ENCODE data around the gene LRRC75A.

The LRRC75A gene

GRCh38 chr17:16437083-16437482, 54.9 kb downstream of the LRRC75A start:
- TF ChIP-seq, protein P1, sequence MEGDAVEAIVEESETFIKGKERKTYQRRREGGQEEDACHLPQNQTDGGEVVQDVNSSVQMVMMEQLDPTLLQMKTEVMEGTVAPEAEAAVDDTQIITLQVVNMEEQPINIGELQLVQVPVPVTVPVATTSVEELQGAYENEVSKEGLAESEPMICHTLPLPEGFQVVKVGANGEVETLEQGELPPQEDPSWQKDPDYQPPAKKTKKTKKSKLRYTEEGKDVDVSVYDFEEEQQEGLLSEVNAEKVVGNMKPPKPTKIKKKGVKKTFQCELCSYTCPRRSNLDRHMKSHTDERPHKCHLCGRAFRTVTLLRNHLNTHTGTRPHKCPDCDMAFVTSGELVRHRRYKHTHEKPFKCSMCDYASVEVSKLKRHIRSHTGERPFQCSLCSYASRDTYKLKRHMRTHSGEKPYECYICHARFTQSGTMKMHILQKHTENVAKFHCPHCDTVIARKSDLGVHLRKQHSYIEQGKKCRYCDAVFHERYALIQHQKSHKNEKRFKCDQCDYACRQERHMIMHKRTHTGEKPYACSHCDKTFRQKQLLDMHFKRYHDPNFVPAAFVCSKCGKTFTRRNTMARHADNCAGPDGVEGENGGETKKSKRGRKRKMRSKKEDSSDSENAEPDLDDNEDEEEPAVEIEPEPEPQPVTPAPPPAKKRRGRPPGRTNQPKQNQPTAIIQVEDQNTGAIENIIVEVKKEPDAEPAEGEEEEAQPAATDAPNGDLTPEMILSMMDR (IDR thresholded peaks at IDR 0.05; ENCODE audit: low read depth, low read length, missing control alignments): no peak
- DNase-seq (ENCODE audit: low read depth): no peak
- in situ Hi-C loops (cut with HindIII; ENCODE audit: low sequenced_read_pairs): no loop called here
- no peak overlapping the region for H3K4me3 ChIP-seq (ENCODE audit: low read depth, low read length)

DNA sequence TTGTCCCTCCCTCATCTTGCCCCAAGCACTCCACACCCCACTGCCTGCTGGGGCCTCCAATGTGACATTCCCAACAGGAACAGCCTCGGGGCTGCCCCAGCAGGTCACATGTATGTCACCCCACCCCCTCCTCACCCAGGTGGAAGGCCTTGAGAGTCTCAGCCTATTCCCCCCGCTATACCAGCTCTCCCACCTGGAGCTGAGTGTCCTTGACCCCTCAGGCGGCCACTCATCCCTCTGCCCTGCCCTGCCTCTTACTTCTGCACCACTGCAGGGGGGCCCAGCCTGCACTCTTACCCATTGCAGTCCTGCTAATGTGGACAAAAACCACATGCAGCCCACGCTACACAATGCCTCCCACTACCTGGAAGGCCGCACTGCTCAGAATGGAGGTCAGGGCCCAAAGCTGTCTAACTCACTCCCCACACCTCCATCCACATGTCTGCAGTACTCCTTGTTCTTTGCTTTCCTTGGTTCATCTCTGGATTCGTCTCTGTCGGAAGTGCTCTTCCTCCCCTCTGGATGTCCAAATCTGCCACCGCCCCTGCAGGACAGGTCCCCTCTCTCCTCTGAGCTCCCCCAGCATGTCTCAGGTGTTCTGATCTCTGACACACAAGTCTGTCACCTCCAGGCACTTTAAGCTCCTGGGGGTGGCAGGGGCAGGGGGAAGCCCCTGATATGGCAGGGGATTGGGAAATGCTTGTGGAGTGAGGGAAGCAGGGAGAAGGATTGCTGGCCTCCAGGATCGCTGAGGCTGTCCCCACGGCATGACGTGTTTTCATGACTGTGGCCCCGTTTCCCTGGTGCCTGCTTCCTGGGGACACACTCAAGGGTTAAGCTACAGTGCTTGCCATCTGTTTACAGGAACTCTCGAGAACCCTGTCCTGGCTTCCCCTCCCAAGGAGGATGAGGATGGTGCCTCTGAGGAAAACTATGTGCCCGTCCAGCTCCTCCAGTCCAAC, 55.8 kb downstream of the LRRC75A start:
- in situ Hi-C loops (cut with HindIII; ENCODE audit: low sequenced_read_pairs): no loop called here
- H3K4me3 ChIP-seq (ENCODE audit: low read depth, low read length): no peak overlapping the region
- no peak for DNase-seq (ENCODE audit: low read depth)
- TF ChIP-seq, protein P1 (IDR thresholded peaks at IDR 0.05; ENCODE audit: low read depth, low read length, missing control alignments): no peak

DNA sequence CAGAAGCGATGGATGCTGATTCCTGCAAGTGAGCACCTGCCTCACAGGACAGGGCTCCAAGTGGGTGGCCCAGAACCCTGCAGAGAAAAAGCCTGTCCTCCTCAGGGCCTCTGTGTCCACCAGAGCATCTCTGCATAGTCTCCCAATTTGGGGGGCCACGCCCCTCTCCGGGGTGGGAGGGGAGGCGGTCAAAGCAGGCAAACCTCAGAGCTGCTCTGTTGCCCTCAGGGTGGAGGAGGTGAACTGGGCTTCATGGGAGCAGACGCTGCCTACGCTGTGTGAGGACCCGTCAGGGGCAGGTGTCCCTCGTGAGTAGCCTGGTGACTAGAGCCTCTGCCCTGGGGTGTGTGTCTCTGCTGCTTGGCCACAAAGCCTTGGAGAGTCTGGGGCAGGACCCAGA, 57.3 kb downstream of the LRRC75A start:
- no peak overlapping the region for H3K4me3 ChIP-seq (ENCODE audit: low read depth, low read length)
- in situ Hi-C loops (cut with HindIII; ENCODE audit: low sequenced_read_pairs): no loop called here
- TF ChIP-seq, protein P1 (IDR thresholded peaks at IDR 0.05; ENCODE audit: low read depth, low read length, missing control alignments): no peak
- no peak for DNase-seq (ENCODE audit: low read depth)

DNA sequence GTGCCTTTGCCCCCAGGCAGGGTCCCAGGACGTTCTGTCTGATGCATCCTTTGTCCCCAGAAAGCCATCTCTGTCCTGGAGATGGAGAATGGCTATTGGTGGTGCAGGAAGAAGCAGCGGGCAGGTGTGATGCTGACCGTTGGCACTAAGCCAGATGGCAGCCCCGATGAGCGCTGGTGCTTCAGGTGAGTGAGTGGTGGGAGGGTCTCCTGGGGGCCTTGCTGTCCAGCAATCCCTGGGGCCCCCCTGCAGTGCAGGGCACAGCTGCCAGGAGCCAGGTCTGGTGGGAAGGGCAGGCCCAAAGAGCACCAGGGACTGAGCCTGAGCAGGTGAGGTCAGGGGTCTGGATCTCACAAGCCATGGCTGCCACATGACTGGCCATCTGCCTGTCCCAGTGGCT, 58.5 kb downstream of the LRRC75A start:
- DNase-seq (ENCODE audit: low read depth): no peak
- in situ Hi-C loops (cut with HindIII; ENCODE audit: low sequenced_read_pairs): no loop called here
- no peak overlapping the region for H3K4me3 ChIP-seq (ENCODE audit: low read depth, low read length)
- TF ChIP-seq, protein P1 (IDR thresholded peaks at IDR 0.05; ENCODE audit: low read depth, low read length, missing control alignments): no peak

- TF ChIP-seq, protein P1 (IDR thresholded peaks at IDR 0.05; ENCODE audit: low read depth, low read length, missing control alignments): no peak
- DNase-seq (ENCODE audit: low read depth): no peak
- in situ Hi-C loops (cut with HindIII; ENCODE audit: low sequenced_read_pairs): no loop called here
- no peak overlapping the region for H3K4me3 ChIP-seq (ENCODE audit: low read depth, low read length)
Measured at GRCh38 chr17:16432017-16432416, 60.0 kb downstream of the LRRC75A start.

DNA sequence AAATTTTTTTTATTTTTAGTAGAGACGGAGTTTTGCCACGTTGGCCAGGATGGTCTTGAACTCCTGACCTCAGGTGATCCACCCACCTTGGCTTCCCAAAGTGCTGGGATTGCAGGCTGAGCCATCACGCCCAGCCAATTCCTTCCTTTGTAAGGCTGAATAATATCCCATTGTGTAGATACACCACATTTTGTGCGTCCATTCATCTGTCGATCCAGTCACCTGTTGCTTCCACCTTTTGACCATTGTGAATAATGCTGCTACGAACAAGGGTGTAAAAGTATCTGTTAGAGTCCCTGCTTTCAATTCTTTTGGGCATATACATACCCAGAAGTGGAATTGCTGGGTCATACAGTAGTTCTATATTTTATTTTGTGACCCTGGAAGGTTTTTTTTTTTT, 61.3 kb downstream of the LRRC75A start:
- in situ Hi-C loops (cut with HindIII; ENCODE audit: low sequenced_read_pairs): no loop called here
- no peak for DNase-seq (ENCODE audit: low read depth)
- TF ChIP-seq, protein P1 (IDR thresholded peaks at IDR 0.05; ENCODE audit: low read depth, low read length, missing control alignments): no peak
- H3K4me3 ChIP-seq (ENCODE audit: low read depth, low read length): no peak overlapping the region
